Activated CD8-positive, alpha-beta memory T cell treated with anti-CD3 and anti-CD28 coated beads, Interleukin-2, amount 50 U/mL, for 1 hour (primary cell): Measurements from ENCODE around the gene USP24.
"Not testable (repeated sequence)": the region's sequence is repeated elsewhere in the genome, so short reads cannot be mapped to it uniquely, and the experiment has no call there.

ENCODE experiments used
- DNase-seq: peaks from one replicate; pipeline ENCODE4 v3.0.0-alpha.2; 2020; ENCODE audit errors: extremely low read depth

USP24 gene

DNA sequence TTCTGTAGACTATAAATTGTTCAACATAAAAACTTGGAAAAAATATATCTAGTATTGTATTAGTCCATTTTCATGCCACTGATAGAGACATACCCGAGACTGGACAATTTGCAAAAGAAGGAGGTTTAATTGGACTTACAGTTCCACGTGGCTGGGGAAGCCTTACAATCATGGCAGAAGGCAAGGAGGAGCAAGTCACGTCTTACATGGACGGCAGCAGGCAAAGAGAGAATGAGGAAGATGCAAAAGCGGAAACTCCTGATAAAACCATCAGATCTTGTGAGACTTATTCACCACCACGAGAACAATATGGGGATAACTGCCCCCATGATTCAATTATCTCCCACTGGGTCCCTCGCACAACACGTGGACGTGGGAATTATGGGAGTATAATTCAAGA, 15.4 kb downstream of the USP24 start:
- DNase-seq = not testable (repeated sequence)

DNA sequence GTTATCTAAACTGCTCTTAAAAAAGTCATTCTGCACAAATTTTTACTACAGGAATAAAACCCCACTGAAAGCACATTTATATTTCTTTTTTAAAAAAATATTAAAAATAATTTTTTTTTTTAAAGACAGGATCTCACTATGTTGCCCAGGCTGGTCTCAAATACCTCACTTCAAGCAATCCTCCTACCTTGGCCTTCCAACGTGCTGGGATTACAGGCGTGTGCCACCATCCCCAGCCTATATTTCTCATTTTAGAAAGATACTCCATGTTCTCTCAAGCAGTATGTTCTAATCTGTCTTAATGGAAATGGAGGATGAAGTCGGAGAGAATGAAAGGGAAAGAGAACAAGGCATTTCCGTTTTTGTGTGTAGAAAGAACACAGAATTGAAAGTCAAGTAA, 17.1 kb downstream of the USP24 start:
- no peak for DNase-seq

DNA sequence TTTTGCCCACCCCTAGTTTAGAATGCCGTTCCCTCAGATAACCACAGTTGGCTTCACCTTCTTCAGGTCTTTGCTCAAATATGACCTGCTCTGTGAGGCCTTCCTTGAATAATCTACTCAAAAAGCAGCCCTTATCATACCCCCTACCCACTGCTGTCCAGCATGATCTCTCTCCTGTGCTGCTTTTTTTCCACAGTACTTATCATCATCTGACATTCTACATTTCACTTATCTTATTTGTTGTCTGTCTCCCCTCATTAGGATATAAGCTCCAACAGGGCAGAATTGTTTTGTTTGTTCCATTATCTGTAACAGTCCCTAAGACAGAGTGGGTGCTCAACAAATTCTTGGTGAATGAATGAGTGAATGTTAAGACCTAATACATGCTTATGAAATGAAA, 18.1 kb downstream of the USP24 start:
- DNase-seq = no peak

DNA sequence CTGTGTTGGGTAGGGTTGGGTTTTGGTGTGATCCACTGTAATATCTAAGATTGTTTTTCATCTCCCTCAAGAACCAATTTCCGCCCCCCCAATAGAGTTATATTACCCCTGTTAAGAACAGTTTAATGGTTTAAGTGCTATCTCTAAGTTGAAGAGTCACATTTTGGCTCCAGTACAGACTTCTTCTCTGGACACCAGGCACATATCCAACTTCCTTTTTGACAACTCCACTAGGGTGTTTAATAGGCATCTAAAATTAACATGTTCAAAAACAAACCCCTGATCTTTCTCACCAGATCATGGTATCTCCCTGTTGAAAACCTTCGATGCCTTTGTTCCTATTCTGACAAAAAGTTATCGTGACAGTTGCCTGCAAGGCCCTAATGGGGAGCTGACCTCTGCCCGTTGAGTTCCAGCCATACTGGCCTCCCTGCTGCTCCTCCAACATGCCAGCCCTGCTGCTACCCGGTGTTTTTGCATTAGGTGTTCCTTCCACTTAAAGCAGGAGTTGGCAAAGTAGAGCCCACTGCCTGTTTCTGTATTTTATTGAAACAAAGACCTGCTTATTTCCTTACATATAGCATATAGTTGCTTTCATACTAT, 18.6 kb downstream of the USP24 start:
- no peak for DNase-seq

DNA sequence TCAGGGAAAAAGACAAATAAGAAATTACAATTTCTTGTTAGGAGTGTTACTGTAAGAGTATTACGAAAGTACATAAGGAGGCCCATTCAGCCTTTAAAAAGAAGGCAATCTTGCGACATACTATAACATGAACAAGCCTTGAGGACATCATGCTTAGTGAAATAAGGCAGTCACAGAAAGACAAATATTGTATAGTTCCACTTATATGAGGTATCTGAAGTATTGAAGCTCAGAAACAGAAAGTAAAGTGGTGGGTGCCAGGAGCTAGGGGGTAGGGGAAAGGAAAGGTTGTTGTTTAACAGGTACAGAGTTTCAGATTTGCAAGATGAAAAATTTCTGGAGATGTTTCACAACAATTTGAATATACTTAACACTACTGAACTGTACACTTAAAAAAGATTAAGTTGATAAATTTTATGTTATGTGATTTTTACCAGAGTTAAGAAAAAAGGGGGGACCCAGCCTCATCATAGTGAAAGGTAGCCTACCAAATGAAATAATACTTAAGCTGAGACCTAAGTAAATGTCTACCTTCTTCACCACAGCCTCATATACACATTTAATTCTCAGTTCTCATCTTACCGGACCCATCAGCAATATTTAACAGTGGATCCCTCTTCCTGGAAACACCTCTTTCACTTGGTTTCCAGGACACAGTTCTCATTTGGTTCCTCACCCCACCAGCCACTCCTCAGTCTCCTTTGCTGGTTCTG, 19.5 kb downstream of the USP24 start:
- DNase-seq = no peak

DNA sequence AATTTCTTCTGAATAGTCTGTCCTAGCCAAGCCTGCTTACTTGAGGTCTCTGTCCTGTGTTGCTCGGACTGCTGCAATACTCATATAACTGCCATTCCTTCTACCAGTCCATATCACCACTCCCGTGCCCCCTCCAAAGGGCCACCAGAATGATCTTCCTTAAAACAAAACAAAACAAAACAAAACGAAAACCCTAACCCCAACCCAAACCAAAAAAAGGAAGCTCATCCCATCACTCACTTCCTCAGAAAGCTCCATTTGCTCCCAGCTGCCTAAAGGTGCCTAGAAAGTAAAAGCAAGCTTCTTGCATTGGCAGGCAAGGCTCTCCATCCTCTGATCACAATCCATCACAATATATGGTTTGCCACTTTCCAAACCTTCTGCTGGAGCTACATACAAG, 20.3 kb downstream of the USP24 start:
- no peak for DNase-seq

DNA sequence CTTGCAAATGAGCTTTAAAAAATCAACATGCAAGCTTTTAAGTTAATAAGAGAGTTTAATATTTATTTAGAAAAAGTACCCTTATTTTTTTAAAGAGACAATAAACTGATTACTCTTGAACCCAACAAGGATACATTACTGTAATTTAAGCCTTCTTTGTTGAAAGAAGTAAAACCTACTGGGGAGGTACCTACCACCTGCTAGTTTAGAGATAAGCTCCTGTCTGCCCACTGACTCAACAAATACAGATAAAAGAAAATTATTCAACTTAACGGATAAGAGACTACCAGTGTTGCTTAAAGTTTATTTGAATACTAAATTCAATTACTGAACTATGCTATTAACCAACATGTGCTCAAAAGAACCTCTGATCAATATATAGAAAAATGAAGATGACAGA, 23.1 kb downstream of the USP24 start:
- DNase-seq = no peak

DNA sequence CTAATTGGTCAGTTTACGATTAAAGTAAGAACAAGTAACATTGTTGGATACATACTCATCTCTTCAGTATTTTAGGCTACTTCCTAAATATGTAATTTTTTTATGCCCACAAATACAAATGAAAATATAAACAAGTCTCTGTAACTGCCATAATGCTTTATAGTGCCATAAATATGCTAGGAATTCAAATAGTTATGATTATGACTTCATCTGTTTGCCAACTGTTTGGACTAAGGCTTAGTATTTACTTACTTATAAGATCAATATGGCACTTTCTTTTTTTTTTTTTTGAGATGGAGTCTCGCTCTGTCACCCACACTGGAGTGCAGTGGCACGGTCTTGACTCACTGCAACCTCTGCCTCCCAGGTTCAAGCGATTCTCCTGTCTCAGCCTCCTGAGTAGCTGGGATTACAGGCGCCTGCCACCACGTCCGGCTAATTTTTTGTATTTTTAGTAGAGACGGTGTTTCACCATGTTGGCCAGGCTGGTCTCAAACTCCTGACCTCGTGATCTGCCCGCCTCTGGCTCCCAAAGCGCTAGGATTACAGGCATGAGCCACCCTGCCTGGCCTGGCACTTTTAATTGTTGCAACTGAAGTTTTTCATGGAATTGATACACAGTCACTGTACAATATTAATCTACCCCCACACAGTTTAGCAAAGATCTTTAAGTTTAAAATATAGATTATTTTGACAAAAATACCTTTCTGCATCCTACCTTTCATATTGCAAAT, 23.8 kb downstream of the USP24 start:
- not testable (repeated sequence) for DNase-seq

DNA sequence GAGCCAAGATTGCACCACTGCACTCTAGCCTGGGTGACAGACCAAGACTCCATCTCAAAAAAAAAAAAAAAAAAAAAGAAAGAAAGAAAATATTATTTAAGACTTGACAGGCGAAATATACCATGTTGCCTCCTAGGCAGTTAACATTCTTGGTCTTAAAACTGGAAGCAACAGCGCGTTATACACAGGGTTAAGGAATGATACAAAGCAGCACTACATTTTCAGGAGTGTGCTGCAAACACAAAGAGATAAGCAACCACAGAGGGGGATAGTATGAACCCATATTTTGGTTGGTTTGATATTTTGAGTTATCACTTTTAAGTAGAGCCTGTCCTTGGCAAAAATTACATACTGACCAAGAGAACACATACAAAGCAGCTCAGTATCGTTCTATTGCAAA, 25.1 kb downstream of the USP24 start:
- DNase-seq = no peak

DNA sequence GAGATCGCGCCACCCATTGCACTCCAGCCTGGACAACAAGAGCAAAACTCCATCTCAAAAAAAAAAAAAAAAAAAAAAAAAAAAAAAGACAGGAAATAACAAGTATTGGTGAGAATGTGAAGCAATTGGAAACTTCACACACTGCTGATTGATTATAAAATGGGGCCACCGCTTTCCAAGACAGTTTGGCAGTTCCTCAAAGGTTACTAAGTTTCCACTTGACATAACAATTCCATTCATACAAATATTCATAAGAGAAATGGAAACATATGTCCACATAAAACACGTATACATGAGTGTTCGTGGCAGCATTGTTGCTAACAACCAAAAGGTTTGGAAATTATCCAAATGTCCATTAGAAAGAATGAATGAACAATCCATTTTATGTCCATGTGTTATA, 26.3 kb downstream of the USP24 start:
- no peak for DNase-seq

DNA sequence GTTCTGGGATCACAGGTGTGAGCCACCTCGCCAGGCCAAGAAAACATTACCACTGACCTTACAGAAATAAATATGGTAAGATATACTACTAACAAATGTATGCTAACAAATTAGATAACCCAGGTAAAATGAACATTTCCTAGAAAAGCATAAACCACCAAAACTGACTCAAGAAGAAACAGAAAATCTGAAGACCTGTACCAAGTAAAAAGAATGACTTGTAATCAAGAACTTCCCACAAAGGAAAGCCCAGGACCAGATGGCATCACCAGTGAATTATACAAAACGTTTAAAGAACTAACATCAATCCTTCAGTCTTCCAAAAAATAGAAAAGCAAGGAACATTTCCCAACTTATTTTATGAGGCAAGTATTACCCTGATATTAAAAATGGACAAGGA, 29.3 kb downstream of the USP24 start:
- no peak for DNase-seq

DNA sequence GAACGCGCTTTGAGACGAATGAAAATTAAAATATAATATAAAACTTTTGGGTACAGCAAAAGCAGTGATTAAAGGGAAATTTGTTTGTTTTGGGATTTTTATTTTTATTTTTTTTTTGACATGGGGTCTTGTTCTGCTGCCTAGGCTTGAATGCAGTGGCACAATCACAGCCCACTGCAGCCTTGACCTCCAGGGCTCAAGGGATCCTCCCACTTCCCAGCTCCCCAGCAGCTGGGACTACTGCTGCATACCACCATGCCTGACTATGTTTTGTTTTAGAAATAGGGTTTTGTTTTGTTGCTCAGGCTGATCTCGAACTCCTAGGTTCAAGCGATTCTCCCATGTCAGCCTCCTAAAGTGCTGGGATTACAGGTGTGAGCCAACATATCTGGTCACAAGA, 30.3 kb downstream of the USP24 start:
- DNase-seq = no peak

DNA sequence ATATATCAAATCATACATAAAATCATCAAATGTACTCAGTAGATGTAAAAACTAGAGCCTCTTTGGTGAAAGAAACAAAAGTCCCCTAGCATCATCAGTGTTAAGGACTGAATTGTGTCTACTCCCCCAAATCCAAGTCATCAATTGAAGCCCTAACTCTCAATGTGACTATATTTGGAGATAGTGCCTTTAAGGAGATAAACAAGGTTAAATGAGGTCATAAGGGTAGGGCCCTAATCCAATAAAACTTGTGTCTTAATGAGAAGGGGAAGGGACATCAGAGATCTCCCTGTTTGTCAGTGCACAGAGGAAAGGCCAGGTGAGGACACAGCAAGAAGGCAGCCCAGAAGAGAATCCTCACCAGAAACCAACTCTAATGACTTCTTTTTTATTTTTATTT, 33.5 kb downstream of the USP24 start:
- DNase-seq = no peak

DNA sequence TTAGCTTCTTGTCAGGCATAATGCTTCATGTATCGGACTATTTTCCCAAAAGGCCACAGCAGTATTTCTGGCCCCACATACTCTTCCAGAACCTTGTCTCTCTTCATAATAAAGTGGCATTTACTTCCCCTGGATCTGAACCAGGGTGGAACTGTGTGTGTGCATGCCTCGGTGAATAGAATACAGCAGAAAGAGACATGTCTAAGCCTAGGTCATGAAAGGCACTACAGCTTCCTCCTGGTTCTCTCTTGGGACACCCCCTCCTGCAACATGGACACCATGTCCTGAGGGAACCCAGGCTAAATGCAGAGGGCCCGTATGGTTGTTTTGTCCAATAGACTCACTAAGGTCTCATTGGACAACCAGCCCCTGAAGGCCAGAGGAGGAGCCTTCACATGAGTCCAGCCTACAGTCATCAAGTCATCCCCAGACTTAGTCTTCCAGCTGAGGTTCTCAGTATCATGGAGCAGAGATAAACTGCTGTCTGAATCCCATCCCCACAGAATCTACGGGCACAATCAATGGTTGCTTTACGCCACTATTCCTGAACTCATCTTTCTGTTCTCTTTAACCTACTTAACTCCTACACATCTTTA, 35.0 kb downstream of the USP24 start:
- no peak for DNase-seq

DNA sequence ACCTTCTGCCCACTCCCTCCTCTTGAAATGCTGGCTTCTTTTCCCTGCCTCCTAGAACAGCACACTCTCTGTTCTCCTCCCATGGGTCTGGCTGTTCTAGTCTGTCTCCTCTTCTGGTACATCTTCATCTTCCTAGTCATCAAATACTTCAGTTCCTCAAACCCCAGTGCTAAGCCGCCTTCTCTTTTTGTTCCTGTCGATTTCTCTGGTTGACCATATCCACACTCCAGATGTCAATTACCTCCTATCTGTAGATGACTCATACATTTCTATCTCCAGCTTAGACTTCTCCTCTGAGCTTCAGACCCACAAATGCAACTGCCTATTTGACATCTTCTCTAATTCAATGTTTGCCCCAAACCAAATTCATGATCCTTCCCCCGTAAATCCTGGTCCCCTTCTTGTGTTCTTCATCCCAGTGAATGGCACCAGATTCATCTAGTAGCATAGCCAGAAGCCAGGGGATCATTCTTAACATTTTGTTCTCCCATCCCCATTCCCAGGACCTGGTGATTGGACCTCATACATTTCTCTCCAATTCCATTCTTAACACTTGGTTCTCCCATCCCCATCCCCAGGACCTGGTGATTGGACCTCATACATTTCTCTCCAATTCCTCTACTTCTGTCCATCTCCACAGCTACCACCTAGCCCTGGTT, 35.9 kb downstream of the USP24 start:
- DNase-seq = no peak

DNA sequence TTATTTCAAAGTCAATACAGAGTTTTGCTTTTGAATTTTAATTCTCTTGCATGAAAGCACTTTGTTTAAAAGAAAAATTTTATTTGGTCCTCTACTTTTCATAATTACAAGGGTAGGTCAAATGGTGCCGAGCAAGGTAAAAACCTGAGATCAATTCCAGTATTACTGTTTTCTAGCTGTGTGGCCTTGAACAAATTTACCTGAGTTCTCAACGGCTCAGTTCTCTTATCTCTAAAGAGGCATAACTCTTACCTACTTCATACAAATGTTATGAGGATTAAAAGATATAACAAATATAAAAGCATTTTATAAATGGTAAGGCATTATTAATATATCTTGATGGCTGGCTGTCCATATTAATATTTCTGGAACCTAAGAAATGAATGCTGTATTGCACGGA, 42.5 kb downstream of the USP24 start:
- no peak for DNase-seq

DNA sequence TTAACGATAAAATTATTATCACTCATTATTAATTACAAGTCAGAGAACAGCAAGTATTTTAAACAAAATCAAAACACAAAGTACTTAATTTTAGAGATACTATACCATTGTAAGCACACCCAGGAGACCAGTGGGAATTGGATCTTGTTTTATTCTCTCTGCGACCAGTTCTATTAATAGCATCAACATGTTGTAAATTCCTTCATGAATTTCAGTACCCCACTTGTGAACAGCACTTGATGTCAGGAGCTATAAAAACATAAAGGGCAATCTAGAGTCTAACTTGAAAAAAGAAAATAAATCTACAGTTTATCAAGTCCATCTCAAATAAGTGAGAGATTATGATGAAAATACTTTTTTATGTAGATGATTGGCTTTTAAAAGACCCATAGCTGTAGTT, 42.9 kb downstream of the USP24 start:
- DNase-seq = no peak

DNA sequence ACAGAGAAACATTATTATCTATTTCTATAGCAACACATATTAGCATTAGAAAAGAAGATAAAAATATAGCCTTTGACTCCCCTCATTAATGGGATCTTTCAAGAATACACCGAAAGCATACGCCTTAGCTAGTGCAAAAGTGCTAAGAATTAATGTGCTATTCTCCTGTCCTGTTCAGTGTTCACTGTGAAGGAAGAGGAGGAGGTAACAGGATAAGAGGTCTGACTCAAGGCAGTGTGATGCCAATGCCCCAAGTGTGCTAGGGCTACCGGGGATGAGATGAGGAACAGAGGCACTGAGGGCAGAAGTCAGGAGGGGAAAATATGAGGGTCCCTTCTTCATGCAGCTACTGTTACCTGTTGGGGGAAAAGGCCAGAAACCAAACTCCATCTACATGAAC, 43.5 kb downstream of the USP24 start:
- no peak for DNase-seq

DNA sequence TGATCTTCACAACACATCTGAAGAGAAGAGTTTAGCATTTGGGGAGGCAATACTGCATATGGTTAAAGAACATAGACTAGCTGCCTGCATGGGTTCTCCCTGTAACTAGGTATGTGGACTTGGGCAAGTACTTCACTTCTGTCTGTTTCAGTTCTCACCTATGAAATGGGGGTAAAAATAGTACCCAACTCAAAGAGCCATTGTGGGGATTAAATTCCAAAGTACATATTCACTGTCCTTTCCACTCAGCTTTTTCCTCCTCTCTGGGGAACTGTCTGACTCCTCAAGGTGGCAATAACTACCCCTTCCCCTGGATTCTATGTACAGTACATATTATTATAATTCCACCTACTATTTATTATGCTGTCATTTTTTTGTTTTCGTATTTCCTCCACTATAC, 44.7 kb downstream of the USP24 start:
- DNase-seq = no peak

DNA sequence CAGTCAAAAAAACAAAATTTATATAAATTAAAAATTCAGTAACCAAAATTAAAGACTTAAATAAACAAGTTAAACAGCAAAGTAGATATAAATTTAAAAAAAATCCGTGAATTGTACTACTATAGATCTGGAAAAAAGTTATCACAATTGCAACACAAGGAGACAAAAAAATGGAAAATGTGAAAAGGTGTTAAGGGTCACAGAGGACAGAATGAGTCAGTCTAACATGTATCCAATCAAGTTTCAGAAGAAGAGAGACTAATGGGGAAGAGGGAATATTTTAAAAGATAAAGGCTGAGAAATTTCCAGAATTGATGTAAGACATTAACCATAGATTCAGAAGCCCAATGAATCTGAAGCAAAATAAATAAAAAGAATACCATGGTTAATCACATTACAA, 46.0 kb downstream of the USP24 start:
- DNase-seq = no peak

DNA sequence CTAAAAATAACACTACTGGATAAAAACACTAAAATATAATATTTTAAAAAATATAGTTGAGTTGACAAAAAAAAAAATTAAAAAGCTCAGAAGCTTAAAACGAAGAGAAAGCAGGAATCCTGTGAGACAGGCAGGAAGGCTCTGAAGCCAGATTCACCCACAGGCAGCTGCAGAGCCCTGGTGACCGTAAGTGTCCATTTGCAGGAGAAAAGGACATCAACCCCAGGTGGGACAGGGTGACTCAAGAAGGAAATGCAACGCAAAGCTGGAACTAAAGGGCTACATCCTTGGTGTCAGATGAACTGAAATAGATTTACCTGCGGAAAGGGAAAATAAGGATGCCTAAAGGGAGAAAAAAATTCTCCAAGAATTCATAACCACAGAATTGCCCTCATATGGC, 46.8 kb downstream of the USP24 start:
- DNase-seq = no peak

DNA sequence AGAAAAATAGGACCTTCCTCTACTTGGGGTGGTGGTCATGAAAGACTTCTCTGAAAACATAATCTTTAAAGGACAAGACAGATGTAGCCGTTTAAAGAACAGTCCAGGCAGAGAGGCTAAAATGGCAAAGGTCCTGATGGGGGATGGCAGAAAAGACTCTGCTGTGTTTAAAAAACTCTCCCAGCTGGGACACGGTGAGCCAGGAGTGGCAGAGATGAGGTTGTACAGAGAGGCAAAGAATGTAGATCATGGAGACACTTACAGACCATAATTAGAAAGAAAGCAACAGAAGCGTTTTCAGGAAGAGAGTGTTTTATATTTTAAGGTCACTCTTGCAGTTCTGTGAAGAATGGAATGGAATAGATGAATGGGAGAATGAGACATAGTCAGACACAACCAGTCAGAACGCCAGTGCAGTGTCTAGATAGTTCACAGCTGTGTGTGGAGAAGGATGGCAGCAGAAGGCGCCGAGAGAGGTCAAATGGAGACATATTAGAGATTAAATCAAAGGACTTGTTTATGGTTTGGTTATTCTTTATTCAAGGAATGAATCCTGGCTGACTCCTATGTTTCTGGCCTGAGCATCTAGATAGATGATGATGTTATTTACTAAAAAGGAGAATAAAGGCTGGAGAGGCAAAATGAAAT, 47.8 kb downstream of the USP24 start:
- no peak for DNase-seq
